GM18498 (cell line): ENCODE data around the gene S100A16.

ENCODE experiments used
- ATAC-seq: cut with Tn5 transposase; IDR thresholded peaks from one replicate; pipeline ENCODE4 v1.9.1; 2021; ENCODE audit warnings: mild to moderate bottlenecking, moderate library complexity; ENCODE audit not compliant: unreplicated experiment

S100A16 gene

DNA sequence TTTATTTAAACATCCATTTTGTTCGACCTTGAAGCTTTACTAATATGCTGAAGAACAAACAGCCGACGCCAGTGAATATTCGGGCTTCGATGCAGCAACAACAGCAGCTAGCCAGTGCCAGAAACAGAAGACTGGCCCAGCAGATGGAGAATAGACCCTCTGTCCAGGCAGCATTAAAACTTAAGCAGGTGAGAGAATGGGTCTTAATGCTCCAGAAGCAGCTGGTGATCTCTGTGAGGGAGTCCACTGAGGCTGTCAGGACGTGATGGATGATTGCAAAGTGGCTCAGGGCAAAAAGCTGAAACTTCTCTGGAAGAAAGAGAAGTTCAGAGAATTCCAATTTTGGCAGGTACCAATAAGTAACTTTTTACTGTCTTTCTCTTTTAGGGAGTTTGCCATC, 25.3 kb upstream of the S100A16 start:
- ATAC-seq, result no peak

DNA sequence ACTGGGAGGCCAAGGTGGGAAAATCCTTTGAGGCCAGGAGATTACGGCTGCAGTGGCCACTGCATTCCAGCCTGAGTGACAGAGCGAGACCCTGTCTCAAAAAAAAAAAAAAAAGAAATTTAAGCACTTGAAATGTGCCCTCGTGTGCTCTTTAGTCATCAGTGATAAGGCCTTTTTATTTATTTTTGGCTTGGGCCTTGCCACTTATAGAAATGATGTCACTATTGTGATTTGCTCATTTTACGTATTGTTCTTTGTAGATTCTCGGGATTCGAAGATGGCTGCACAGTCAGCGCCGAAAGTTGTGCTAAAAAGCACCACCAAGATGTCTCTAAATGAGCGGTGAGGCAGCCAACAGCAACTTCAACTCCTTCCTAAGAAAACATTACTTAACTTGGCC, 23.4 kb upstream of the S100A16 start:
- ATAC-seq, result no peak

DNA sequence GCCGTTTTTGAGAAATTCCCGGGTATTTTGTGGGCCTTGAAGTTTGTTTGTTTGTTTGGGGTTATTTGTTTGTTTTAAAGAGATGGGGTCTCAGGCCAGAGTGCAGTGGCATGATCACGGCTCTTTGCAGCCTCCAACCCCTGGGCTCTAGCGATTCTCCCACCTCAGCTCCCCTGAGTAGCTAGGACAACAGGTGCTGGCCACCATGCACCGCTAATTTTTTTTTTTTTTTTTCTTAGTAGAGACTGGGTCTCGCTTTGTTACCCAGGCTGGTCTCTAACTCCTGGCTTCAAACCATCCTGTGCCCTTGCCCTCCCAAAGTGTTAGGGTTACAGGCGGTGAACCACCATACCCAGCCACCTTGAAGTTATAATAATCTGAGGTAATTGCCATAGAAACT, 22.9 kb upstream of the S100A16 start:
- ATAC-seq, result no peak

DNA sequence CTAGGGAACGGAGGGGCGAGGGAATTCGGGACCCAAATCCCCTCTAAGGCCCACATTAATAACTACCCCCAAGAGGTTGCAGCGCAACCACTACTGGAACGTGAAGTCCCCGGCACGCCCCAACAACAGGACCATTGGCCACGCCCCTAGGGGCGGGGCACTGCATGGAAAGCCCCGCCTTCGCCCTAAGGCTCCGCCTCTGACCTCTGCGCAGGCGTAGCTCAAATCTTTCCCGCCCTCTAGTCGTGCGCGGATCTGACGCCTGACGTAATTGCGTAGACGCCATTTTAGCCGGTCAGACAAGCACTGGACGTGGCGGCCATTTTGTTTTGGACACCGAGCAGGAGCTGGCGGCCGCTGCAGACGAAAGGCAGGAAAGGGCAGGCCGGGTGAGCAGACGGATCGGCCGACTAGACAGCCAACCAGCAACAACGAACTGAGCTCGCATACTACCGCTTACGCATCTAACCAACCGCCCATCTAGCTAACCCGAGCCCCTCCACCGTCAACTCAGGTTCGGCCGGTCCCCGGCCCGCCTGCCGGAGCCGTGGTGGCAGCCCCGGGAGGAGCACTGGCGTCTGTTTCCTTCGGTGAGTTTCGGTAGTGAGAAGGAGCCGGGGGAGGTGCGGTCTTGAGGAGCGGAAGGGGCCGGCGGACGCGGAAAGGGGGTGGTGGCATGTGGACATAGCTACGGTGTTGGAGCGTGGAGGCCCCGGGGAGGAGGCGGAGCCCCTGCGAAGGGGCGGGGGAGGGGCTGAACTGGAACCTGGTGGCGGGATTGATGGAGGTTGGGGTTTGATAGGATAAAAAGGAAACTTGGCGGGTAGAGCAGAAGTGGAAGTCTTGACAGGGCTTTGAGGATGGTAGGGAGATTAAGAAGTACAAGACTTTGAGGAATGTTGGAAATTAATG, 21.1 kb upstream of the S100A16 start, which contains the start of gene CHTOP:
CHTOP (plus strand) TSS at position 313 of the 912 bp plus-strand sequence. CDS start 2,523 bp downstream, outside the sequence.
- peak; percentile 85 for ATAC-seq

DNA sequence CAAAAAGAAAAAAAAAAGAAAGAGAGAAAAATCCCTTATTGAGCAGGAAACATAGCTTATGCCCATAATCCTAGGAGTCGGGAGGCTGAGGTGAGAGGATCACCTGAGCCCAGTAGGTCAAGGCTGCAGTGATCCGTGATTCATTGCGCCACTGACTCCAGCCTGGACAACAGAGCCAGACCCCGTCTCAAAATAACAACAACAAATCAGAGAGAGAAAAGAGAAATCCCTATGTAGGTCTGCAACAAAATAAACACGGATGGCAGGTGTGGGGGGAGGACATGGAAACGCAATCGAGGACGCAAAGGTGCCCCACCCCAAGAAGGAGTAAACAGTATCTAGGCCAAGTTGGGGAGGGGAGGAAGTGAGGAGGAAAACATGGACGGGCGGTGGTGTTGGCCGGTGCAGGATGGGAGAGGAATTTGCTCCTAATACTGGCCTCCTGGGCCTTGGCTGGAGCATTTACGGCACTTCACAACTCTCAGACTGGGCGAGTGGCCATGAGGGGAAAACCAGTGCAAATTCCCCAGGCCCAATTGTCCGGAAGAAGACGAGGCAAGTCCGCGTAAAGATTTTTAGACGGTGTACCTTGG, 20.3 kb upstream of the S100A16 start:
- ATAC-seq, result no peak

DNA sequence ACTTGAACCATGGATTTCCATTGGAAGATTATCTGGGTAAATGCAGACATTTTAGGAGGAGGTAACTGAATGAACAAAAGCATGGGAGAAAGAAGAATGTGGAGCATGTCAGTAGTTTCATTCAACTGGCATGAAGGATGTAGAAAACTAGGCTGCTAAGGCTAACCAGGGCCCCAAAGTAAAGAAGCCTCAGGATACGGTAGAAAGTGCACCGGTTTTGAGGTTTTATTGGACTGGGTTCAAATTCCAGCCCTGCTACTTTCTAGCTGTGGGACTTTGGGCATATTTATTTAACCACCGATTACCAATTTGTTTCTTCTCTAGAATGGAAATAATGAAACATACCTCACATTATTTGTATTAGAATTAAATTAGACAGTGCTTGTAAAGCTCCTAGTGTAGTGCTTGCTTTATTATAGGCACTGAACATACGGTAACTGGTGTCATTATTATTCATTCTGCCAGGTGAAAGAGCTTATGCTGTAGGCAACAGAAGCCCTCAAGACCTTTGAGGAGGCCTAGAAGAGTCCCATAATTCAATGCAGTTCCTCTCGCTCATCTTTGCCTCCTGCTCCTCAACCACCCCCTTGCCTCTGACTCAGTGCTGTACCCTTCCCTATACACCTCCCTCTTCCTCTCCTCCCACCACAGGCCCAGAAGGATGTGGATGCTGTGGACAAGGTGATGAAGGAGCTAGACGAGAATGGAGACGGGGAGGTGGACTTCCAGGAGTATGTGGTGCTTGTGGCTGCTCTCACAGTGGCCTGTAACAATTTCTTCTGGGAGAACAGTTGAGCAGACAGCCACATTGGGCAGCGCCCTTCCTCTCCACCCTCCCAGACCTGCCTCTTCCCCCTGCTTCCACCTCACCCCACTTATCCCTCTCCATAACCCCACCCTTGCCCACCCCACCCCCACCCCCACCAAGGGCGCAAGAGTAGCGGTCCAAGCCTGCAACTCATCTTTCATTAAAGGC, 18.4 kb upstream of the S100A16 start:
- no peak for ATAC-seq

DNA sequence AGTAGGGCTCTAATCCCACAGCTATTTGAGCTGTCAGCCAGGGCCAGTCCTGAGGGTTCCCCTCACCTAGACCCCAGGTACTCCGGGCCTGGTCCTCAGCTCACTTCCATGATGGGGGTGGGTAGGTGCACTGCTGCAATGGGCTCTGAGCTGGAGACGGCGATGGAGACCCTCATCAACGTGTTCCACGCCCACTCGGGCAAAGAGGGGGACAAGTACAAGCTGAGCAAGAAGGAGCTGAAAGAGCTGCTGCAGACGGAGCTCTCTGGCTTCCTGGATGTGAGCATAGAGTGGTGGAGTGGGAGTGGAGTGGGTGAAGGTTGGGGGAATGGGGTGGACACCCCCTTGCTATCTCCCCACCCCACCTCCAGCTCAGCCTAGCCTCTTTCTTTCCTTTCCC, 17.4 kb upstream of the S100A16 start:
- no peak for ATAC-seq

DNA sequence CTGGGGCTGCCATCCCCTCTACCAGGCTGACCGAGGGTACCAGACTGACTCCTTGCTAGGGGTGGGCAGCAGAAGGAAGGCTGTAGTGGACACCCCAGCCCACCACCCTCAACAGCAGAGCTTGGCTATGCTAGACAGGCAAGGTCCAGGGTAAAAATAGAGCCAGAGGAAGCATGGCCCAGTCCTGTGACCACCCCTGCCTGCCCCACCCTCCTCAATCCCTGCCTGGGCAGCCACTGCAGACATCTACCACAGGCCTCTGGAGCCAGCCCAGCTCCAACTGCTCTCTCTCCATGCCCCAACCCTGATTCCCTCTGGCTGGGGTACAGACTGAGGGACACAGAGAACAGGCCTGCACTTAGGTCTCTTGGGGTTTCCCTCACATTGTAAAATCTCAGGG, 17.0 kb upstream of the S100A16 start:
- ATAC-seq, result no peak

DNA sequence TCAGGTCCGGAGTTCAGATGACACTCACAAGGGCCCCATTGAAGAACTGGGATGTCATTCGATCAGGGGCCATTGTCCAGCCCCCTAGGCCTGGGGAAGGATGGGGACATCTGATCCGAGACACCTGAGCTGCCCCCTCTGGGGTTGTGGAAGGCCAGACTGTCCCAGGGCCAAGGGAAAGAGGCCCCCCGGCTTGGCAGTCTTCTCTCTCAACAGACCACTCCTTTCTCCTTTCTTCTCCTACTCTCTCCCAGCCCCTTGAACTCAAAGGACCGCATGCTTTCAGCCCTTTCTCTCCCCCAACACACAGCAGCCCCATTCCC, 16.4 kb upstream of the S100A16 start:
- no peak for ATAC-seq

DNA sequence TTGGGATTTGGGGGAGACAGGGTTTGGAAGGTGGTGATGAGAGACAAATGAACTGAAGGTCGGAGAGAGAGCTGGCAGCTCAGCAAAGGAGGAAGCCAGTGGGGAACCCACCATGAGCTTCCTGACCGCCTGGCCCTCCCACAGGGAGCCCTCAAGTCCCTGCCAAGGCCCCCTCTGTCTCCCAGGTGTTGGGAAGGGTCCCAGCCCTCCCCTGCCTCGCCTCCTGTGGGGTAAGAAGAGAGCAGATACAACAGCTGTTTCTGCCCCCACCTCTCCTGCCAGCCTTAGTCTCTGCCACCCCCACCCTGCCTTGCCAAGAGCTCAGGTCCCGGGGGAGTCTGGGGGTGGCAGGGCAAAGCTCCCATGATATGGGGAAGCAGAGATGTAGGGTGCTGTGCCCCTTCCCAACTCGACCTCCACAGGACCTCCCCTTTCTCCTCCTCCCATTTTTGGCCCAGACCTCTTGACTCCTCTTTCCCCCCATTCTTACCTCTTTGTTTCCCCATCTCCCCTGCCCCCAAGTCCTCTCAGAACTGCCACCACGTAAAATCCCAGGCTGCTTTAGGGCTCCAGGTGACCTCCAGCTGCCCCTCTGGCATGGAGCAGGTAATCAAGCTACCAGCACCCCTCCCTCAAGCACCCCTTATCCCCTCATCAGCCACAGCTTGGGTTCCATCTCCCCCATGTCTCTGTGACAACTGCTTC, 15.9 kb upstream of the S100A16 start:
- ATAC-seq, result no peak

DNA sequence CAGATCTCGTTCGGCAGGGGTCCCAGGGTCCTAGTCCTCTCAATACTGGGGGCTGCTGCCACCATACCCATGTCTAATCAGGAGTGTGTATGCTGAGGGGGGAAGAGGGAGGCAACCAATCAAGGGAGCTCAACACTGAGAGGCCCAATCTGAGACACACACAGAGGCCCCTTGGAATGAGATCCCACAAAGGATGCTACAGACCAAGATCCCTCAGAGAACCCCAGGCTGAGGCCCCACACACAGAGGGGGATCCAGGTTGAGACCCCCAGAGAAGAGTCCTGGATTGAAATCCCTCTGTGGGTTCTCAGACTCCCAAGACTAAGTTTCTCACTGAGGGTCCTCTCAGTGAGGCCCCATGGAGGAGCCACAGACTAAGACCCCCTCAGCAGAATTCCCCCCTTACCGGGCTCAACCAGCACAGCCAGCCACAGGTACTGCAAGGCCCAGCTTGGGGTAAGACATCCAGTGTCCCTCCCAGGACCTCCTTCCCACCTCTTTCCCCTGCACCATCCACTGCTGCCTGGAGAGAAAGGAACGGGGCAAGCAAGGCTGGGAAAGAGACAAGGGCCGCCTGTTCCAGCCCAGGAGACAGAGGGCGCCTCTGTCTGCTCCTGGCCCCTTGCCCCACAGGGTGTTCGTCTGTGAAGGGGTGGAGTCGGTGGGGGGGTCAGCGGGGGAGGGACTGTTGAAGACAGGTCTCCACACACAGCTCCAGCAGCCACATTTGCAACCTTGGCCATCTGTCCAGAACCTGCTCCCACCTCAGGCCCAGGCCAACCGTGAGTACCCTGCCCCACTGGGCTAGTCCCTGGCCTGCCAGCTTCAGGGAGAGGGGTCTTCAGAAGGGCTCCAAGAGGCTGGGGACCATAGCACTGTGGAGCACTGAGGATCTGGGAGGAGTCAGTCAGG, 15.0 kb upstream of the S100A16 start, which contains the start of gene S100A1:
S100A1 (plus strand) TSS at position 720 of the 912 bp plus-strand sequence. CDS start 2,088 bp downstream, outside the sequence.
- ATAC-seq, result no peak

DNA sequence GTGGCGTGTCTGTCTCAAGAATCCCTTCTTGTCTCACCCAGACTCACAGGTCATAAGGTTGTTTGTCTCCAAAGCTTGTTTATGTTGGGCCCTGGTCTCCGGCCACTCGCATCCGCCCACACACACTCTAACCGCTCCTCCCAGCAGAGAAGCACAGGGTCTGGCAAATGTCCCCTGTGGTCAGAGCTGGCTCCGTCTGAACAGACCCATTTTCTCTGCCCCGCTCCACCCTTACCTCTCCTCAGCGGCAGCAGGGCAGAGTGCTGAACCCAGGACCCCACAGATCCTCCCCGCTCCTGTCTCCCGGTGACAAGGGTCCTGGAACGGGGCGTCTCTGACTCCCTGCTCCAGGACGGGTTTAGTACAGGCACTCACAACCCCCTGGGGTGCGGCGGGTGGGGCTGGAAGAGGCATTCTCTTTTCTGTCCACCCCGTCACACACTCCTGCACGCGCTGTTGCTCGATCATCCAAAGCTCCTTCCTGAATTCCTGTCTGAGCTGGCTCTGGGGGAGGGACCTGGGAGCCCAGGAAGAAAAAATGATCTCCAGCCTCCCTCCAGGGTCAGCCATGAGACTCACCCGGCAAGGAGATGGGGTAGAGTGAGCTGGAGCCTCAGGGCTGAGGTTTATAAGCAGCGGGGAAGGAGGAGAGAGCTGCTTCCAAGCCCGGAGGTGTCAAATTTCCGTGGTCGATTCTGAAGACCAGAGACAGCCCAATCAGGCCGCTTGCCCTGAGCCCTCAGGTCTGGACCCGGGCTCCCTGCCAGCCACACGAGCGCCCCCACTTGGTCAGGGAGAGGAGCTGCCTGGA, 14.2 kb upstream of the S100A16 start, which contains the start of gene S100A13:
S100A13 (minus strand) TSS at position 602 of the 811 bp plus-strand sequence. CDS start 1,033 bp downstream, outside the sequence.
- no peak for ATAC-seq

DNA sequence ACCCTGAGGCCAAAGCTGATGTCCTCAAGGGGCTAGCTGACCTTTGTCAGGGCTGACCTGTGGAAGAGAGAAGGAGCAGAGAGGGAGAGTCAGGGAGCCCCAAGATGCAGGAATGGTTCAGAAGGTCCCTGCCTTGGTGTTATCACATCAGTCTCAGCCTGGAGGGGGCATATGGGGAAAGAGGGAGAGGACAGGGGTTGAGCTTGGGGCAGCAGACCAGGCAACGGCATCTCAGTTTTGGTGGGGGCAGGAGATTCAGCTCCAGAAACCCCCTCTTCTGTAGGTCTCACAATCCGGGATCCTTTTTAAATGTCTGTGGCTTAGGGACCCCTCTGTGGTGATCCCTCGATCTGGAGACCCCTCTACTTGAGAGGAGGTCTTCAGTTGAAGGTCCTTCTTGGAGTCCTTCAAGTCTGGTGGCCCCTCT, 13.6 kb upstream of the S100A16 start:
- no peak for ATAC-seq

DNA sequence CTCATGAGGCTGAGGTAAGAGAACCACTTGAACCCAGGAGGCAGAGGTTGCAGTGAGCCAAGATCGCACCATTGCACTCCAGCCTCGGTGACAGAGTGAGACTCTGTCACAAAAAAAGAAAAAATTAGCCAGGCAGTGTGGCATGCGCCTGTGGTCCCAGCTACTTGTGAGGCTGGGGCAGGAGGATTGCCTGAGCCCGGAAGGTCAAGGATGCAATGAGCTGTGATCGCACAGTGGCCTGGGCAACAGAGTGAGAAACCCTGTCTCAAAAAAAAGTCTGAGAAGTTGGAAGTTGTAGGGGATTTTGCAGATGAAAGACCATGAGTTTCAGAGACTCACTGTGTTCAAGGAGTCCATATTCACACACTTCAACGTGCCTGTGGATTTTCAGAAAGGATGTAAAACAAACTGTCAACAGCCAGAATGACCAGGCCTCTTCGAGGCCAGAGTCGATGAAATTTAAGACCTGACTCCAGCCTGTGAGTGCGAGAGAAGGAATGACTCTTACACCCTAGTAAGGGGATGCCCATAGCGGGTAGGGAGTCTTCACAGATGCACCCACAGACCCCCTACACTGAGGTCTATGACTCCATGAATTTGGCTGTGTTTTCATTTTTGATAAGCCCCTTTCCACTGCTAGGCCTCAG, 12.2 kb upstream of the S100A16 start:
- no peak for ATAC-seq

DNA sequence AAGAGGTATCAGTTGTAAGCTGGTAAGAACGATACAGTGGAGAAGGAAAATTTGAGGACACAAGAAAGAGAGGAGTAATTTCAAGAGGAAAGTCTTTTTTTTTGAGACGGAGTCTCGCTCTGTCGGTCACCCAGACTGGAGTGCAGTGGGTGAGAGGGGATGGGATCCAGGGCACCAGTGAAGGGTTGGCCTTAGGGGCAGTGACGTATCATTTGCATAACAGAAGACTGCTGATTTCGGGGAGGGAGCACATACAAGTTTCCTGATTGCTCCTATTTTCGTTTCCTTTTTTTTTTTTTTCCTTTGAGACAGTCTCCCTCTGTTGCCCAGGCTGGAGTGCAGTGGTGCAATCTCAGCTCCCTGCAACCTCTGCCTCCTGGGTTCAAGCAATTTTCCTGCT, 10.2 kb upstream of the S100A16 start:
- no peak for ATAC-seq

DNA sequence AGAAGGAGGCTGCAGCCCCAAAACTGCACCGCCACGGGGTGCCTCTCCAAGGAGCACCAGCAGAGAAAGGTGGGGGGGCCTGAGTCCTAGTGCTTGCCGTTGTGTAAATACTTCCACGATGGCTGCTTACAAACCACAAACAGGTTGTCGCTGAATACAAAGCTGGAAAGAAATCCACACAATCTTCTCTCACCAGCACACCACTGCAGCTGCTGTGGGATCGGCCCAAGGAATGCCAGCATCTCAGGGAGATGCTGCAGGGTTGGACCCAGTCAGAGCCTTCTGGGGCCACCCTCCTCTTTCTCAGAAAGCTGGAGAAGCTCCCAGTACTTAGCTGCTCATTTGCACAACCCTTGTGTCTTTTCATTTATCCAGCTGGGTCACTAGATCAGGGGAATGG, 6.2 kb upstream of the S100A16 start:
- ATAC-seq, result no peak

DNA sequence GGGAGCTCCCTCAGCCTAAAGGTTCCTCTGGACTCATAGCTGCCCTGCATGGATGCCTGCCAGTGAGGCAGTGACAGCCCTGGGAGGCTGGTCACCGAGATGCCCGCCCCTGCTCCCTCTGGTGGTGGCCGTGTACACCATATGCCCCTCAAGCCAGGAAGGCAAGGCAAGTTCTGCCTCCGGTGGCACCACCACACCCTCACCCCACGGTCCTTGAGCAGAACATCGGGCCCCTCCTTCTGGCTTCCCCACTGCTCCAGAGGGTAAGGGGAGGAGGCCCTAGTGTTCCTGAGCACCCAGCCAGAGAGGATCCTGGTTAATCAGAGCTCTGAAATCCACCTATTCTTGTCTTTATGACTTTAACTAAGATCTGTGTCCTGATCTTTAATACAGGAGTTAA, 4.7 kb upstream of the S100A16 start:
- peak; percentile 82 for ATAC-seq

DNA sequence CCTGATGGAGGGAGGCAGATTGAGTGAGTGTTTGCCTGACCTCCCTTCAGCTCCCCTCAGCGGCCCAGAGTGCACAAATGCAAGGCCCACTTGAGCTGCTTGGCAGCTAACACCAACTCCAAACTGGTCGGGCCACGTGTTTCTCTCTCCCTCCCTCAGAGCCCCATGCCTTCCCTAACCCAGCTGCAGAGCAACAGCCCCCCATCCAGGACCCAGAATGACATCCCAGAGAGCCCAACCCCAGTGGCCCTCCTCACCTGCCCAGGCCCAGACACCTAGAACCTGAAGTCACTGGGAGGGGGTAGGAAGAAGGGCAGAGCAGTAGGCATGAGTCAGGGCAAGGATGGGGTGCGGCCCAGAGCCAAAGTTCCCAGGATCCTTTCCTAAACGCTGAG, 4.0 kb upstream of the S100A16 start:
- no peak for ATAC-seq
